Gastroesophageal sphincter (tissue), 3 donors: ENCODE data around the gene CDR2L.
"Not testable (repeated sequence)": the region's sequence is repeated elsewhere in the genome, so short reads cannot be mapped to it uniquely, and the experiment has no call there.

ENCODE experiments used
- POLR2A ChIP-seq, 2 donors: fragments of 450-650 bp; IDR thresholded peaks; one replicate each; pipeline ENCODE4 v1.6.1; 2017; ENCODE audit warnings: antibody characterized with exemption in 2 of 2, mild to moderate bottlenecking in 2 of 2, moderate library complexity in 1 of 2
- TF ChIP-seq, protein P1 (sequence below), 4 experiments: fragments of 200-600 bp in 2 of 4; fragments of 450-650 bp in 2 of 4; sonication (generic) in 1 of 4; IDR thresholded peaks; one replicate each; pipeline ENCODE4 v1.5.1; 2017 to 2019; ENCODE audit warnings: antibody characterized with exemption in 4 of 4, mild to moderate bottlenecking in 2 of 4, moderate library complexity in 2 of 4

DNA sequence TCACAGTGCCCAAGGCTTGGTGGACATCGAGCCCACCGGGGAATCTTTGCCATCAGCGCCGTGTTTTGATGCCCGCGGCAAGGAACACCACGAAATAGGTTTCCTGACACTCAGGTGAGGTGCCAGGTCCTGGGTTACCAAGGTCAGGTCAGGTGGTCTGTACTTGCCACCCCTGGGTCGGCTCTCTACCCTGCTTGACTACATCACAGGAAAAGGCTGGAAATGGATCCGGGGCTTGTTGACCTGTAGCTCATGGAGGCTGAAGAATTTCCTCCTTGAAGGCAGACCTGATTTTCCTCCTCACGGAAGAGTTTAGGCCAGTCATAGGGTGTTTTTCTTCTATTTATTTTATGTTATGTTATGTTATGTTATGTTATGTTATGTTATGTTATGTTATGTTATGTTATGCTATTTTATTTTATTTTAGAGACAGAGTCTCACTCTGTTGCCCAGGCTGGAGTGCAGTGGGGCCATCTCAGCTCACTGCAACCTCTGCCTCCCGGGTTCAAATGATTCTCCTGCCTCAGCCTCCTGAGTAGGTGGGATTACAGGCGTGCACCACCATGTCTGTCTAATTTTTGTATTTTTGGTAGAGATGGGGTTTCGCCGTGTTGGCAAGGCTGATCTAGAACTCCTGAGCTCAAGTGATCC, 4.6 kb upstream of the CDR2L start:
- TF ChIP-seq, protein P1, sequence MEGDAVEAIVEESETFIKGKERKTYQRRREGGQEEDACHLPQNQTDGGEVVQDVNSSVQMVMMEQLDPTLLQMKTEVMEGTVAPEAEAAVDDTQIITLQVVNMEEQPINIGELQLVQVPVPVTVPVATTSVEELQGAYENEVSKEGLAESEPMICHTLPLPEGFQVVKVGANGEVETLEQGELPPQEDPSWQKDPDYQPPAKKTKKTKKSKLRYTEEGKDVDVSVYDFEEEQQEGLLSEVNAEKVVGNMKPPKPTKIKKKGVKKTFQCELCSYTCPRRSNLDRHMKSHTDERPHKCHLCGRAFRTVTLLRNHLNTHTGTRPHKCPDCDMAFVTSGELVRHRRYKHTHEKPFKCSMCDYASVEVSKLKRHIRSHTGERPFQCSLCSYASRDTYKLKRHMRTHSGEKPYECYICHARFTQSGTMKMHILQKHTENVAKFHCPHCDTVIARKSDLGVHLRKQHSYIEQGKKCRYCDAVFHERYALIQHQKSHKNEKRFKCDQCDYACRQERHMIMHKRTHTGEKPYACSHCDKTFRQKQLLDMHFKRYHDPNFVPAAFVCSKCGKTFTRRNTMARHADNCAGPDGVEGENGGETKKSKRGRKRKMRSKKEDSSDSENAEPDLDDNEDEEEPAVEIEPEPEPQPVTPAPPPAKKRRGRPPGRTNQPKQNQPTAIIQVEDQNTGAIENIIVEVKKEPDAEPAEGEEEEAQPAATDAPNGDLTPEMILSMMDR (IDR thresholded peaks at IDR 0.05) = not testable (repeated sequence)
- not testable (repeated sequence) for TF ChIP-seq POLR2A (IDR thresholded peaks at IDR 0.05)
